ENCODE measurements around the gene MRPL47.

DNA sequence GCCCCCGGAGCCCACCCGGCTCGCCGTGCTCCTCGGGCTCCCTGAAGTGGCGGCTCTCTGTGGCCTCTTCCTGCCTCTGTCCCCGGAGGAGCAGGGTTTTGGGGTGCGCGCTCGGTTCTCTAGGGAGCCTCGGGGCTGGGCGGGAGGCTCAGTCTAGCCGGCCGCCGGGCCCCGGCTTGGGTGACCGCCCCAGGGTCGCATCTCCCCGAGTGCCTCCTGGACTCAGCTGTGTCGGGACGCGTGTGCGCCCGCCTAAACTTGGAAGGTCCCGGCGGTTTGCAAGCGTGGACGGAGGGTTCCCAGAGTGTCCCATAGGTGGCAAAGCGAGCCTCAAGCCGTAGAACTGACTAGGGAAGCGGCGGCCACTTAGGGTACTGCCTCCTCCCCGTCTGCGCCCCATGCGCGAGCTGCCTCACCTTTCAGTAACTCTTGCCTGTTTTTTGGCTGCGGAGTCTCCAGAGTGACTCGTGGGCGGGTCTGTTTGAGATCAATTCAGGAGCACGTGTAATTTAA is 41.1 kb downstream of the MRPL47 start:
- TF ChIP-seq, protein P1, sequence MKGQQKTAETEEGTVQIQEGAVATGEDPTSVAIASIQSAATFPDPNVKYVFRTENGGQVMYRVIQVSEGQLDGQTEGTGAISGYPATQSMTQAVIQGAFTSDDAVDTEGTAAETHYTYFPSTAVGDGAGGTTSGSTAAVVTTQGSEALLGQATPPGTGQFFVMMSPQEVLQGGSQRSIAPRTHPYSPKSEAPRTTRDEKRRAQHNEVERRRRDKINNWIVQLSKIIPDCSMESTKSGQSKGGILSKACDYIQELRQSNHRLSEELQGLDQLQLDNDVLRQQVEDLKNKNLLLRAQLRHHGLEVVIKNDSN (IDR thresholded peaks at IDR 0.05) = no peak
- TF ChIP-seq, protein P2, sequence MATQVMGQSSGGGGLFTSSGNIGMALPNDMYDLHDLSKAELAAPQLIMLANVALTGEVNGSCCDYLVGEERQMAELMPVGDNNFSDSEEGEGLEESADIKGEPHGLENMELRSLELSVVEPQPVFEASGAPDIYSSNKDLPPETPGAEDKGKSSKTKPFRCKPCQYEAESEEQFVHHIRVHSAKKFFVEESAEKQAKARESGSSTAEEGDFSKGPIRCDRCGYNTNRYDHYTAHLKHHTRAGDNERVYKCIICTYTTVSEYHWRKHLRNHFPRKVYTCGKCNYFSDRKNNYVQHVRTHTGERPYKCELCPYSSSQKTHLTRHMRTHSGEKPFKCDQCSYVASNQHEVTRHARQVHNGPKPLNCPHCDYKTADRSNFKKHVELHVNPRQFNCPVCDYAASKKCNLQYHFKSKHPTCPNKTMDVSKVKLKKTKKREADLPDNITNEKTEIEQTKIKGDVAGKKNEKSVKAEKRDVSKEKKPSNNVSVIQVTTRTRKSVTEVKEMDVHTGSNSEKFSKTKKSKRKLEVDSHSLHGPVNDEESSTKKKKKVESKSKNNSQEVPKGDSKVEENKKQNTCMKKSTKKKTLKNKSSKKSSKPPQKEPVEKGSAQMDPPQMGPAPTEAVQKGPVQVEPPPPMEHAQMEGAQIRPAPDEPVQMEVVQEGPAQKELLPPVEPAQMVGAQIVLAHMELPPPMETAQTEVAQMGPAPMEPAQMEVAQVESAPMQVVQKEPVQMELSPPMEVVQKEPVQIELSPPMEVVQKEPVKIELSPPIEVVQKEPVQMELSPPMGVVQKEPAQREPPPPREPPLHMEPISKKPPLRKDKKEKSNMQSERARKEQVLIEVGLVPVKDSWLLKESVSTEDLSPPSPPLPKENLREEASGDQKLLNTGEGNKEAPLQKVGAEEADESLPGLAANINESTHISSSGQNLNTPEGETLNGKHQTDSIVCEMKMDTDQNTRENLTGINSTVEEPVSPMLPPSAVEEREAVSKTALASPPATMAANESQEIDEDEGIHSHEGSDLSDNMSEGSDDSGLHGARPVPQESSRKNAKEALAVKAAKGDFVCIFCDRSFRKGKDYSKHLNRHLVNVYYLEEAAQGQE (IDR thresholded peaks at IDR 0.05; ENCODE audit: low read depth) = no peak
- TF ChIP-seq YY1 (IDR thresholded peaks at IDR 0.05; ENCODE audit: low read depth) (no peak), TAF1 (IDR thresholded peaks at IDR 0.05; ENCODE audit: low read depth) (no peak), FOXM1 (IDR thresholded peaks at IDR 0.05; ENCODE audit: borderline replicate concordance, low read depth) (no peak), CEBPB (IDR thresholded peaks at IDR 0.05) (no peak), RAD21 (IDR thresholded peaks at IDR 0.05; ENCODE audit: low read depth) (no peak), EP300 (IDR thresholded peaks at IDR 0.05; ENCODE audit: borderline replicate concordance) (no peak), NFIC (IDR thresholded peaks at IDR 0.05) (no peak), CREB1 (IDR thresholded peaks at IDR 0.05; ENCODE audit: low read depth) (no peak), TEAD4 (IDR thresholded peaks at IDR 0.05) (no peak), TCF12 (IDR thresholded peaks at IDR 0.05; ENCODE audit: low read depth) (no peak), EGR1 (IDR thresholded peaks at IDR 0.05) (no peak)
- TF ChIP-seq, protein P3, sequence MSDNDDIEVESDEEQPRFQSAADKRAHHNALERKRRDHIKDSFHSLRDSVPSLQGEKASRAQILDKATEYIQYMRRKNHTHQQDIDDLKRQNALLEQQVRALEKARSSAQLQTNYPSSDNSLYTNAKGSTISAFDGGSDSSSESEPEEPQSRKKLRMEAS (IDR thresholded peaks at IDR 0.05) = peak; percentile 62; the same call in 1 of the 2 replicates

Measured in Ishikawa (cell line).